GM10266 (cell line): ENCODE measurements around the gene CDC14B.
A peak's percentile ranks its signal among the peaks of the same experiment; 100 is the strongest.

ENCODE experiments used
- DNase-seq: peaks from one replicate; pipeline ENCODE4 v3.0.0; 2012; ENCODE audit errors: extremely low spot score
- CTCF ChIP-seq: IDR thresholded peaks from 2 replicates; pipeline ENCODE4 v1.5.1; 2012; ENCODE audit warnings: mild to moderate bottlenecking, low read depth; ENCODE audit not compliant: control insufficient read depth, insufficient read depth; ENCODE audit errors: missing control alignments

Gene CDC14B

GRCh38 chr9:96619491-96620180 lies at the start of gene CDC14B:
Gene CDC14B, minus strand, starts transcription at chr9:96619843. Its CDS starts 465 bp downstream, at chr9:96619378.
- peak; percentile 86 for DNase-seq
- peak; percentile 24 for TF ChIP-seq CTCF

- no peak for DNase-seq
- no peak for TF ChIP-seq CTCF
These were observed 49.4 kb upstream of the CDC14B start for GRCh38 chr9:96668868-96669534.

GRCh38 chr9:96667363-96667728 lies 47.7 kb upstream of the CDC14B start:
- no peak for TF ChIP-seq CTCF
- DNase-seq: no peak

GRCh38 chr9:96666653-96667362 lies 47.2 kb upstream of the CDC14B start:
- TF ChIP-seq CTCF: peak; percentile 47
- peak; percentile 69 for DNase-seq

GRCh38 chr9:96665789-96666188 lies 46.1 kb upstream of the CDC14B start:
- DNase-seq: no peak
- TF ChIP-seq CTCF: no peak

GRCh38 chr9:96663506-96664120 lies 44.0 kb upstream of the CDC14B start:
- DNase-seq: no peak
- no peak for TF ChIP-seq CTCF
